Measurements from ENCODE around the gene UGT1A7.

UGT1A7 gene

GRCh38 chr2:233702238-233702637 lies 20.5 kb downstream of the UGT1A7 start:
- Histone ChIP-seq H3K4me3 (ENCODE audit: insufficient read length, low read depth) (no peak overlapping the region), H3K9ac (ENCODE audit: insufficient read length, low read depth) (no peak overlapping the region), H3K4me1 (ENCODE audit: insufficient read depth, insufficient read length) (no peaks in the 10 kb centered on the region), H3K27me3 (ENCODE audit: insufficient read depth, insufficient read length) (no peaks in the 10 kb centered on the region), H3K9me3 (ENCODE audit: insufficient read depth, low read length) (no peaks in the 10 kb centered on the region), H3K36me3 (ENCODE audit: insufficient read depth, insufficient read length, low read length) (no peaks in the 10 kb centered on the region)
- TF ChIP-seq YY1 (IDR thresholded peaks at IDR 0.05; ENCODE audit: insufficient read depth, insufficient read length) (no peak), SUZ12 (IDR thresholded peaks at IDR 0.05; ENCODE audit: extremely low read depth, insufficient read depth, insufficient read length) (no peak), ZNF274 (IDR thresholded peaks at IDR 0.05; ENCODE audit: low read depth, low read length) (no peak)
- no peak for DNase-seq (ENCODE audit: low read depth, low spot score)

GRCh38 chr2:233705911-233706506 lies 24.3 kb downstream of the UGT1A7 start:
- TF ChIP-seq YY1 (IDR thresholded peaks at IDR 0.05; ENCODE audit: insufficient read depth, insufficient read length) (no peak), ZNF274 (IDR thresholded peaks at IDR 0.05; ENCODE audit: low read depth, low read length) (no peak), SUZ12 (IDR thresholded peaks at IDR 0.05; ENCODE audit: extremely low read depth, insufficient read depth, insufficient read length) (no peak)
- Histone ChIP-seq H3K9me3 (ENCODE audit: insufficient read depth, low read length) (no peaks in the 10 kb centered on the region), H3K4me3 (ENCODE audit: insufficient read length, low read depth) (no peak overlapping the region), H3K36me3 (ENCODE audit: insufficient read depth, insufficient read length, low read length) (no peaks in the 10 kb centered on the region), H3K4me1 (ENCODE audit: insufficient read depth, insufficient read length) (no peaks in the 10 kb centered on the region), H3K27me3 (ENCODE audit: insufficient read depth, insufficient read length) (no peaks in the 10 kb centered on the region), H3K9ac (ENCODE audit: insufficient read length, low read depth) (no peak overlapping the region)
- no peak for DNase-seq (ENCODE audit: low read depth, low spot score)

- no peak for TF ChIP-seq SUZ12 (IDR thresholded peaks at IDR 0.05; ENCODE audit: extremely low read depth, insufficient read depth, insufficient read length)
- no peak for TF ChIP-seq YY1 (IDR thresholded peaks at IDR 0.05; ENCODE audit: insufficient read depth, insufficient read length)
- TF ChIP-seq ZNF274 (IDR thresholded peaks at IDR 0.05; ENCODE audit: low read depth, low read length) = no peak
- no peak overlapping the region for H3K9ac ChIP-seq (ENCODE audit: insufficient read length, low read depth)
- H3K4me1 ChIP-seq (ENCODE audit: insufficient read depth, insufficient read length) = no peaks in the 10 kb centered on the region
- no peaks in the 10 kb centered on the region for H3K27me3 ChIP-seq (ENCODE audit: insufficient read depth, insufficient read length)
- no peak for DNase-seq (ENCODE audit: low read depth, low spot score)
- H3K9me3 ChIP-seq (ENCODE audit: insufficient read depth, low read length) = no peaks in the 10 kb centered on the region
- no peaks in the 10 kb centered on the region for H3K36me3 ChIP-seq (ENCODE audit: insufficient read depth, insufficient read length, low read length)
- H3K4me3 ChIP-seq (ENCODE audit: insufficient read length, low read depth) = no peak overlapping the region
These were observed 25.0 kb downstream of the UGT1A7 start for GRCh38 chr2:233706720-233707119.

GRCh38 chr2:233707940-233708644 lies 26.4 kb downstream of the UGT1A7 start:
- no peak for DNase-seq (ENCODE audit: low read depth, low spot score)
- TF ChIP-seq ZNF274 (IDR thresholded peaks at IDR 0.05; ENCODE audit: low read depth, low read length) (no peak), SUZ12 (IDR thresholded peaks at IDR 0.05; ENCODE audit: extremely low read depth, insufficient read depth, insufficient read length) (no peak), YY1 (IDR thresholded peaks at IDR 0.05; ENCODE audit: insufficient read depth, insufficient read length) (no peak)
- no peaks in the 10 kb centered on the region for H3K4me1 ChIP-seq (ENCODE audit: insufficient read depth, insufficient read length)

GRCh38 chr2:233708942-233709341 lies 27.2 kb downstream of the UGT1A7 start:
- no peak for TF ChIP-seq YY1 (IDR thresholded peaks at IDR 0.05; ENCODE audit: insufficient read depth, insufficient read length)
- Histone ChIP-seq H3K27me3 (ENCODE audit: insufficient read depth, insufficient read length) (no peaks in the 10 kb centered on the region), H3K9ac (ENCODE audit: insufficient read length, low read depth) (no peak overlapping the region), H3K4me3 (ENCODE audit: insufficient read length, low read depth) (no peak overlapping the region), H3K36me3 (ENCODE audit: insufficient read depth, insufficient read length, low read length) (no peaks in the 10 kb centered on the region), H3K9me3 (ENCODE audit: insufficient read depth, low read length) (no peaks in the 10 kb centered on the region), H3K4me1 (ENCODE audit: insufficient read depth, insufficient read length) (no peaks in the 10 kb centered on the region)
- no peak for DNase-seq (ENCODE audit: low read depth, low spot score)

More at GRCh38 chr2:233707940-233708644, 26.4 kb downstream of the UGT1A7 start:
- Histone ChIP-seq H3K27me3 (ENCODE audit: insufficient read depth, insufficient read length) (no peaks in the 10 kb centered on the region), H3K36me3 (ENCODE audit: insufficient read depth, insufficient read length, low read length) (no peaks in the 10 kb centered on the region), H3K9ac (ENCODE audit: insufficient read length, low read depth) (no peak overlapping the region), H3K4me3 (ENCODE audit: insufficient read length, low read depth) (no peak overlapping the region), H3K9me3 (ENCODE audit: insufficient read depth, low read length) (no peaks in the 10 kb centered on the region)

GRCh38 chr2:233711312-233712008 lies 29.8 kb downstream of the UGT1A7 start:
- Histone ChIP-seq H3K4me3 (ENCODE audit: insufficient read length, low read depth) (no peak overlapping the region), H3K27me3 (ENCODE audit: insufficient read depth, insufficient read length) (no peaks in the 10 kb centered on the region), H3K4me1 (ENCODE audit: insufficient read depth, insufficient read length) (no peaks in the 10 kb centered on the region), H3K36me3 (ENCODE audit: insufficient read depth, insufficient read length, low read length) (no peaks in the 10 kb centered on the region), H3K9ac (ENCODE audit: insufficient read length, low read depth) (no peak overlapping the region), H3K9me3 (ENCODE audit: insufficient read depth, low read length) (no peaks in the 10 kb centered on the region)
- no peak for TF ChIP-seq ZNF274 (IDR thresholded peaks at IDR 0.05; ENCODE audit: low read depth, low read length)
- TF ChIP-seq SUZ12 (IDR thresholded peaks at IDR 0.05; ENCODE audit: extremely low read depth, insufficient read depth, insufficient read length) = no peak
- no peak for TF ChIP-seq YY1 (IDR thresholded peaks at IDR 0.05; ENCODE audit: insufficient read depth, insufficient read length)
- peak; percentile 57 for DNase-seq (ENCODE audit: low read depth, low spot score)

GRCh38 chr2:233712611-233713261 lies 31.0 kb downstream of the UGT1A7 start, which contains the start of gene UGT1A5:
UGT1A5 (plus strand) TSS chr2:233712907; CDS start chr2:233712992, 85 bp downstream.
- Histone ChIP-seq H3K9me3 (ENCODE audit: insufficient read depth, low read length) (no peaks in the 10 kb centered on the region), H3K36me3 (ENCODE audit: insufficient read depth, insufficient read length, low read length) (no peaks in the 10 kb centered on the region), H3K9ac (ENCODE audit: insufficient read length, low read depth) (no peak within 1 kb of the TSS), H3K4me3 (ENCODE audit: insufficient read length, low read depth) (no peak within 1 kb of the TSS), H3K27me3 (ENCODE audit: insufficient read depth, insufficient read length) (no peaks in the 10 kb centered on the region), H3K4me1 (ENCODE audit: insufficient read depth, insufficient read length) (no peaks in the 10 kb centered on the region)
- DNase-seq (ENCODE audit: low read depth, low spot score) = no peak
- no peak for TF ChIP-seq ZNF274 (IDR thresholded peaks at IDR 0.05; ENCODE audit: low read depth, low read length)
- TF ChIP-seq SUZ12 (IDR thresholded peaks at IDR 0.05; ENCODE audit: extremely low read depth, insufficient read depth, insufficient read length) = no peak
- TF ChIP-seq YY1 (IDR thresholded peaks at IDR 0.05; ENCODE audit: insufficient read depth, insufficient read length) = no peak
